HepG2 (cell line): Measurements from ENCODE around the gene FANCL. TPM values are rescaled to one million over a fixed set of nuclear protein-coding genes. Genes with fewer than 3 reads are reported as not detected.

ENCODE experiments used
- LRRFIP1 ChIP-seq: sonication (generic); formaldehyde crosslinking; conservative IDR thresholded peaks from 2 replicates; pipeline ENCODE4 v1.4.0; 2020; ENCODE audit warnings: missing genetic modification reagents
- NCOA2 ChIP-seq: sonication (generic); formaldehyde crosslinking; IDR thresholded peaks from 2 replicates; pipeline ENCODE4 v1.8.0; 2022; ENCODE audit warnings: inconsistent platforms
- RARA ChIP-seq: IDR thresholded peaks from 2 replicates; pipeline ENCODE4 v1.6.1; 2016; ENCODE audit warnings: missing genetic modification reagents, missing compliant biosample characterization
- SNRNP70 ChIP-seq: fragments of 200-400 bp; formaldehyde crosslinking; IDR thresholded peaks from 2 replicates; pipeline ENCODE4 v1.6.1; 2017; ENCODE audit warnings: mild to moderate bottlenecking, low read depth, low read length, moderate library complexity
- TEAD3 ChIP-seq: optimal IDR thresholded peaks from 2 replicates; pipeline ENCODE3; 2016; ENCODE audit warnings: borderline replicate concordance
- U2AF1 ChIP-seq: fragments of 200-400 bp; formaldehyde crosslinking; optimal IDR thresholded peaks from 2 replicates; pipeline ENCODE3; 2017; ENCODE audit warnings: mild to moderate bottlenecking, low read depth, low read length
- YEATS4 ChIP-seq: sonication (generic); formaldehyde crosslinking; IDR thresholded peaks from 2 replicates; pipeline ENCODE4 v1.4.0; 2020; ENCODE audit warnings: missing genetic modification reagents, borderline replicate concordance
- ZNF142 ChIP-seq: sonication (generic); formaldehyde crosslinking; IDR thresholded peaks from 2 replicates; pipeline ENCODE4 v1.4.0; 2020; ENCODE audit warnings: missing genetic modification reagents
- ZNF232 ChIP-seq: sonication (generic); formaldehyde crosslinking; IDR thresholded peaks from 2 replicates; pipeline ENCODE4 v1.4.0; 2020; ENCODE audit warnings: missing genetic modification reagents, borderline replicate concordance
- ZNF460 ChIP-seq: sonication (generic); formaldehyde crosslinking; IDR thresholded peaks from 2 replicates; pipeline ENCODE4 v1.5.1; 2020; ENCODE audit warnings: missing genetic modification reagents, mild to moderate bottlenecking, borderline replicate concordance
- ZNF672 ChIP-seq: sonication (generic); formaldehyde crosslinking; IDR thresholded peaks from 2 replicates; pipeline ENCODE4 v1.8.1; 2022; ENCODE audit warnings: missing genetic modification reagents
- ZNF691 ChIP-seq: sonication (generic); formaldehyde crosslinking; IDR thresholded peaks from 2 replicates; pipeline ENCODE4 v1.4.0; 2020; ENCODE audit warnings: missing genetic modification reagents, low read depth, mild to moderate bottlenecking, borderline replicate concordance
- ZNF710 ChIP-seq: sonication (generic); formaldehyde crosslinking; IDR thresholded peaks from 2 replicates; pipeline ENCODE4 v1.5.0; 2020; ENCODE audit warnings: mild to moderate bottlenecking, missing genetic modification reagents, borderline replicate concordance
- ZNF772 ChIP-seq: sonication (generic); formaldehyde crosslinking; IDR thresholded peaks from 2 replicates; pipeline ENCODE4 v1.5.0; 2020; ENCODE audit warnings: mild to moderate bottlenecking, missing genetic modification reagents
- polyA plus RNA-seq, 8 experiments: library from polyadenylated mRNA; depleted of rRNA in 3 of 8; stranded (reverse) in 7 of 8; unstranded in 1 of 8; fragments of >200 nt; fragmentation: Illumina TruSeq in 4 of 8; extraction: Trizol in 4 of 8; gene quantifications; 2 replicates each; pipeline versions ENCODE4 v1.2.1 to v1.2.3, GENCODE V29; 2011 to 2016; ENCODE audit warnings: low read depth in 4 of 8, missing spikeins in 1 of 8, mixed read lengths in 1 of 8; ENCODE audit not compliant: insufficient read depth in 1 of 8
- total RNA-seq, 5 experiments: library from RNA; depleted of rRNA; stranded (reverse); fragments of >200 nt; fragmentation: Illumina TruSeq; extraction: Trizol; gene quantifications; 2 replicates each; pipeline ENCODE4 v1.2.3, GENCODE V29; 2016; ENCODE audit warnings: low read depth in 1 of 5

The FANCL gene
- total and polyA plus RNA-seq, 2 of the 13 experiments (the other 11 are each of a cell fraction or from before 2014, with no cell fraction given): 40.7 to 66.8 TPM

GRCh38 chr2:58204195-58204959 is 36.7 kb downstream of the FANCL start (continued):
- TF ChIP-seq ZNF142 (CRISPR knock-in tag) (no peak), TEAD3 (CRISPR knock-in tag) (no peak), U2AF1 (no peak), LRRFIP1 (no peak), NCOA2 (CRISPR knock-in tag) (peak; percentile 90), ZNF772 (CRISPR knock-in tag) (no peak), ZNF672 (CRISPR knock-in tag) (no peak), ZNF710 (CRISPR knock-in tag) (peak; percentile 86), ZNF232 (no peak), ZNF460 (CRISPR knock-in tag) (no peak), YEATS4 (CRISPR knock-in tag) (no peak), SNRNP70 (no peak), ZNF691 (CRISPR knock-in tag) (peak; percentile 62; the same call in 1 of the 2 replicates), RARA (peak; percentile 77)
